ENCODE data around the gene MRPL24. TPM values are rescaled to one million over a fixed set of nuclear protein-coding genes. Genes with fewer than 3 reads are reported as not detected.

MRPL24 gene
- total and polyA plus RNA-seq, 10 of the 15 experiments (the other 5 are each of a cell fraction or from before 2014, with no cell fraction given): 87.4 to 269 (median 134) TPM

DNA sequence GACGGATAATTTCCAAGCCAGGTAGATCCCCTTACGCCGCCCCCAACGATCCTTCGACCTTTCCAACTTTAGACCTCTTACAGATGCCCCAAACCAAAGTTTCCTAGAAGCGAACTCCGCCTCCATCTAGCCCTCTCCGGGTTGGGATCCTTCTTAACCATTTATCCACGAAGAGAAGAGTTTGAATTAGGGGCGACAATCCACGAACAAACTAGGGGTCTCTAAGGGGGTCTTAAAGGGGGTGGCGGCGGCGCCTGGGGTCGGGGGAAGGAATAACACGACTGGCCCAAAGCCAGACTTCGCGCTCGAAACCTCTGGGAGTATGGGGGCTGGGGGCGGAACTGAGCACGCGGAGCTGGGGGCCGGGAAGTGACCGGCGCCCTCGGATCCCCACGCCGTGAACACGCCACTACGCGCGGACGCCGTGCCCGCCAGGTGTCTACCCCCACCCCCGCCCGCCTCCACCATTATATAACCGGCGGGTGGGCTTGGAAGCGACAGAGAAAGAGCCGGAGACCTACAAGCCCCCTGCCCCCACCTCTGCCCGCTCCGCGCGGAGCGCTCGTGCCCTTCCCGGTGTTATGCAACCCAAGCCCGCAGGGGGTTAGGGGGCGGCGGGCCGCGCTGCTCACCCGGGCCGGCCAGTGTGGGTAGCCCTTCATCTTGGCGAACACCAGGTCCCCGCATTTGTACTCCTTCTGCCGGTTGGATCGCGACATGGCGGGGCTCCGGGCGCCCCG, 10.0 kb upstream of the MRPL24 start (continued):
- TF ChIP-seq, protein P1, sequence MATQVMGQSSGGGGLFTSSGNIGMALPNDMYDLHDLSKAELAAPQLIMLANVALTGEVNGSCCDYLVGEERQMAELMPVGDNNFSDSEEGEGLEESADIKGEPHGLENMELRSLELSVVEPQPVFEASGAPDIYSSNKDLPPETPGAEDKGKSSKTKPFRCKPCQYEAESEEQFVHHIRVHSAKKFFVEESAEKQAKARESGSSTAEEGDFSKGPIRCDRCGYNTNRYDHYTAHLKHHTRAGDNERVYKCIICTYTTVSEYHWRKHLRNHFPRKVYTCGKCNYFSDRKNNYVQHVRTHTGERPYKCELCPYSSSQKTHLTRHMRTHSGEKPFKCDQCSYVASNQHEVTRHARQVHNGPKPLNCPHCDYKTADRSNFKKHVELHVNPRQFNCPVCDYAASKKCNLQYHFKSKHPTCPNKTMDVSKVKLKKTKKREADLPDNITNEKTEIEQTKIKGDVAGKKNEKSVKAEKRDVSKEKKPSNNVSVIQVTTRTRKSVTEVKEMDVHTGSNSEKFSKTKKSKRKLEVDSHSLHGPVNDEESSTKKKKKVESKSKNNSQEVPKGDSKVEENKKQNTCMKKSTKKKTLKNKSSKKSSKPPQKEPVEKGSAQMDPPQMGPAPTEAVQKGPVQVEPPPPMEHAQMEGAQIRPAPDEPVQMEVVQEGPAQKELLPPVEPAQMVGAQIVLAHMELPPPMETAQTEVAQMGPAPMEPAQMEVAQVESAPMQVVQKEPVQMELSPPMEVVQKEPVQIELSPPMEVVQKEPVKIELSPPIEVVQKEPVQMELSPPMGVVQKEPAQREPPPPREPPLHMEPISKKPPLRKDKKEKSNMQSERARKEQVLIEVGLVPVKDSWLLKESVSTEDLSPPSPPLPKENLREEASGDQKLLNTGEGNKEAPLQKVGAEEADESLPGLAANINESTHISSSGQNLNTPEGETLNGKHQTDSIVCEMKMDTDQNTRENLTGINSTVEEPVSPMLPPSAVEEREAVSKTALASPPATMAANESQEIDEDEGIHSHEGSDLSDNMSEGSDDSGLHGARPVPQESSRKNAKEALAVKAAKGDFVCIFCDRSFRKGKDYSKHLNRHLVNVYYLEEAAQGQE (IDR thresholded peaks at IDR 0.05; ENCODE audit: low read depth, low read length): no peak
- TF ChIP-seq ZZZ3 (IDR thresholded peaks at IDR 0.05; ENCODE audit: control insufficient read depth, insufficient read length, low read depth) (no peak), MYB (IDR thresholded peaks at IDR 0.05; ENCODE audit: borderline replicate concordance, low read depth, low read length) (no peak), TCF7 (IDR thresholded peaks at IDR 0.05; ENCODE audit: borderline replicate concordance) (no peak), BHLHE40 (IDR thresholded peaks at IDR 0.05; ENCODE audit: borderline replicate concordance in 1 of 2, low read depth in 2 of 2, low read length in 1 of 2) (peak in 1 of 2 experiments; percentile 60; a peak in 1 of 4 replicates), SRF (IDR thresholded peaks at IDR 0.05; ENCODE audit: low read depth in 2 of 2, low read length in 2 of 2) (no peak), IRF4 (IDR thresholded peaks at IDR 0.05; ENCODE audit: low read depth, low read length) (no peak), BRCA1 (IDR thresholded peaks at IDR 0.05; ENCODE audit: low read depth, low read length) (no peak), KLF5 (IDR thresholded peaks at IDR 0.05; ENCODE audit: partially characterized antibody) (peak; percentile 23)
- TF ChIP-seq, protein P2, sequence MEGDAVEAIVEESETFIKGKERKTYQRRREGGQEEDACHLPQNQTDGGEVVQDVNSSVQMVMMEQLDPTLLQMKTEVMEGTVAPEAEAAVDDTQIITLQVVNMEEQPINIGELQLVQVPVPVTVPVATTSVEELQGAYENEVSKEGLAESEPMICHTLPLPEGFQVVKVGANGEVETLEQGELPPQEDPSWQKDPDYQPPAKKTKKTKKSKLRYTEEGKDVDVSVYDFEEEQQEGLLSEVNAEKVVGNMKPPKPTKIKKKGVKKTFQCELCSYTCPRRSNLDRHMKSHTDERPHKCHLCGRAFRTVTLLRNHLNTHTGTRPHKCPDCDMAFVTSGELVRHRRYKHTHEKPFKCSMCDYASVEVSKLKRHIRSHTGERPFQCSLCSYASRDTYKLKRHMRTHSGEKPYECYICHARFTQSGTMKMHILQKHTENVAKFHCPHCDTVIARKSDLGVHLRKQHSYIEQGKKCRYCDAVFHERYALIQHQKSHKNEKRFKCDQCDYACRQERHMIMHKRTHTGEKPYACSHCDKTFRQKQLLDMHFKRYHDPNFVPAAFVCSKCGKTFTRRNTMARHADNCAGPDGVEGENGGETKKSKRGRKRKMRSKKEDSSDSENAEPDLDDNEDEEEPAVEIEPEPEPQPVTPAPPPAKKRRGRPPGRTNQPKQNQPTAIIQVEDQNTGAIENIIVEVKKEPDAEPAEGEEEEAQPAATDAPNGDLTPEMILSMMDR (IDR thresholded peaks at IDR 0.05 in 2 of 3, conservative IDR thresholded peaks at IDR 0.05 in 1 of 3; ENCODE audit: control insufficient read depth in 2 of 3, extremely low read depth in 1 of 3, insufficient read depth in 1 of 3, low read depth in 3 of 3, low read length in 3 of 3): 0 out of 6 replicates have a peak, but pooled peaks of 1 of the 3 experiments have one; percentile 5
- TF ChIP-seq, protein P3, sequence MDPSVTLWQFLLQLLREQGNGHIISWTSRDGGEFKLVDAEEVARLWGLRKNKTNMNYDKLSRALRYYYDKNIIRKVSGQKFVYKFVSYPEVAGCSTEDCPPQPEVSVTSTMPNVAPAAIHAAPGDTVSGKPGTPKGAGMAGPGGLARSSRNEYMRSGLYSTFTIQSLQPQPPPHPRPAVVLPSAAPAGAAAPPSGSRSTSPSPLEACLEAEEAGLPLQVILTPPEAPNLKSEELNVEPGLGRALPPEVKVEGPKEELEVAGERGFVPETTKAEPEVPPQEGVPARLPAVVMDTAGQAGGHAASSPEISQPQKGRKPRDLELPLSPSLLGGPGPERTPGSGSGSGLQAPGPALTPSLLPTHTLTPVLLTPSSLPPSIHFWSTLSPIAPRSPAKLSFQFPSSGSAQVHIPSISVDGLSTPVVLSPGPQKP (IDR thresholded peaks at IDR 0.05; ENCODE audit: low read depth, low read length): no peak
- TF ChIP-seq, protein P4, sequence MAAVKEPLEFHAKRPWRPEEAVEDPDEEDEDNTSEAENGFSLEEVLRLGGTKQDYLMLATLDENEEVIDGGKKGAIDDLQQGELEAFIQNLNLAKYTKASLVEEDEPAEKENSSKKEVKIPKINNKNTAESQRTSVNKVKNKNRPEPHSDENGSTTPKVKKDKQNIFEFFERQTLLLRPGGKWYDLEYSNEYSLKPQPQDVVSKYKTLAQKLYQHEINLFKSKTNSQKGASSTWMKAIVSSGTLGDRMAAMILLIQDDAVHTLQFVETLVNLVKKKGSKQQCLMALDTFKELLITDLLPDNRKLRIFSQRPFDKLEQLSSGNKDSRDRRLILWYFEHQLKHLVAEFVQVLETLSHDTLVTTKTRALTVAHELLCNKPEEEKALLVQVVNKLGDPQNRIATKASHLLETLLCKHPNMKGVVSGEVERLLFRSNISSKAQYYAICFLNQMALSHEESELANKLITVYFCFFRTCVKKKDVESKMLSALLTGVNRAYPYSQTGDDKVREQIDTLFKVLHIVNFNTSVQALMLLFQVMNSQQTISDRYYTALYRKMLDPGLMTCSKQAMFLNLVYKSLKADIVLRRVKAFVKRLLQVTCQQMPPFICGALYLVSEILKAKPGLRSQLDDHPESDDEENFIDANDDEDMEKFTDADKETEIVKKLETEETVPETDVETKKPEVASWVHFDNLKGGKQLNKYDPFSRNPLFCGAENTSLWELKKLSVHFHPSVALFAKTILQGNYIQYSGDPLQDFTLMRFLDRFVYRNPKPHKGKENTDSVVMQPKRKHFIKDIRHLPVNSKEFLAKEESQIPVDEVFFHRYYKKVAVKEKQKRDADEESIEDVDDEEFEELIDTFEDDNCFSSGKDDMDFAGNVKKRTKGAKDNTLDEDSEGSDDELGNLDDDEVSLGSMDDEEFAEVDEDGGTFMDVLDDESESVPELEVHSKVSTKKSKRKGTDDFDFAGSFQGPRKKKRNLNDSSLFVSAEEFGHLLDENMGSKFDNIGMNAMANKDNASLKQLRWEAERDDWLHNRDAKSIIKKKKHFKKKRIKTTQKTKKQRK (IDR thresholded peaks at IDR 0.05; ENCODE audit: low read depth, low read length): no peak
